ENCODE measurements around the gene SOX15.
A peak's percentile ranks its signal among the peaks of the same experiment; 100 is the strongest.

SOX15 gene

DNA sequence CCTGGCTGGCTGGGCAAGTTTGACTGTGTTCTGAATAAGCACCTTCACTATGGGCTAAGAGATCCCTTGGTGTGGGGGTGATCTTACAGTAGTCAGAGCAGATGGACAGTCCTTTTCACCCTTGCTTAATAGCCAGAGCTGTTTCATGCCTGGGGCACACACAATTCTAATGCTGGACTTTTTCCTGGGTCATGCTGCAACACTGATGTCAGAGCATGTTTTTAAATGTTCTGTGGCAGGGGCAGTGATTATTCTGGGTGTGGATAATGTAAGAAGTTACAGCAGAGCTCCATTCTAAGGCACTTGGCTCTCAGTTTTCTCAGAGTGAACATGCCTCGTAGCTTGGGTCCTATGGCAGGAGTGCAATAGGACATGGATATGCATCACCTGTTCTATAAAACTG, 14.4 kb downstream of the SOX15 start:
- Histone ChIP-seq H3K9me3 (replicated peaks; ENCODE audit: insufficient read depth, low read length) (no peaks in the 10 kb centered on the region), H3K4me1 (ENCODE audit: low read length) (peaks cover 66% of the 10 kb centered on the region), H2AFZ (ENCODE audit: low read length) (no peak overlapping the region), H3K36me3 (replicated peaks; ENCODE audit: insufficient read depth, low read length) (peaks cover 34% of the 10 kb centered on the region), H3K27me3 (replicated peaks; ENCODE audit: insufficient read depth, low read length) (no peaks in the 10 kb centered on the region), H3K4me2 (ENCODE audit: low read depth, low read length) (peak overlapping the region; percentile 94), H3K27ac (ENCODE audit: low read length) (peak overlapping the region; percentile 20; the same call in 1 of the 2 replicates), H3K9me2 (replicated peaks; ENCODE audit: insufficient read depth, low read length) (no peaks in the 10 kb centered on the region), H3K79me2 (ENCODE audit: low read length) (peaks cover 71% of the 10 kb centered on the region), H3F3A (ENCODE audit: insufficient read depth, low read length) (peaks cover 79% of the 10 kb centered on the region), H4K20me1 (ENCODE audit: insufficient read depth, low read length) (peaks cover 51% of the 10 kb centered on the region), H3K4me3 (ENCODE audit: low read length) (no peak overlapping the region), H3K9ac (ENCODE audit: low read length) (peak overlapping the region; percentile 10; the same call in 1 of the 2 replicates)
- TF ChIP-seq EZH2 (optimal IDR thresholded peaks at IDR 0.05; ENCODE audit: low read depth, low read length) (no peak), CTCF (IDR thresholded peaks at IDR 0.05; ENCODE audit: low read length) (no peak), EZH2phosphoT487 (IDR thresholded peaks at IDR 0.05; ENCODE audit: low read length) (no peak)
- no peak for DNase-seq

DNA sequence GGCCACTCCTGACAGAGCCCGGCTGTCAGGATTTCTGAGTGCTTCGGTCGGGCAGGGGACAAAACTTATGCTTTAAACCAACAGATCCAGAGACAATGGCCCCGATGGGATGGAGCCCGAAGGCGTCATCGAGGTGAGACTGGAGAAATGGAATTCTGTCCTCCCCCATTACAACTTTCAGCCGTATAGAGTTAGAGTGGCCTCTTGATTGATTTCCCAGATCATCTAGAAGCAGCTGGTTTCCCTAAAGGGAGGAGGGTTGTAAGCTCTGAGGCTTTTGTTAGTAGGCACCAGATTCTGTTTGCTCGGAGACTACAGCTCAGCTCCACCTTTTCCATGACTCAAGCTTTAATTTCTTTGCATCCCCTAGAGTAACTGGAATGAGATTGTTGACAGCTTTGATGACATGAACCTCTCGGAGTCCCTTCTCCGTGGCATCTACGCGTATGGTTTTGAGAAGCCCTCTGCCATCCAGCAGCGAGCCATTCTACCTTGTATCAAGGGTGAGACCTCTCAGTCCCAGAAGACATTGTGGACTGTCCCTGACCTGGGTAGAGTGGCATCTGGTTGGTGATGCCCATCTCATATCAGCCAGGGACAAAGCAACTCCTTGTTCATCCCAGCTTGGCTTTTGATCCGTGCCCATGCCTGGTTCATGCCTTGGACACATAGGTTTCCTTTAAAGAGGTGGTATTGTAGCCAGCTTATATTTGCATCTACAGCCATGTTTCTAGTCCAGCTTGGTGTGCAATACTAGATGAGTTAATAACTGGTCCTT, 15.5 kb downstream of the SOX15 start:
- Histone ChIP-seq H3K36me3 (replicated peaks; ENCODE audit: insufficient read depth, low read length) (peaks cover 34% of the 10 kb centered on the region), H3K9me2 (replicated peaks; ENCODE audit: insufficient read depth, low read length) (no peaks in the 10 kb centered on the region), H4K20me1 (ENCODE audit: insufficient read depth, low read length) (peaks cover 51% of the 10 kb centered on the region), H2AFZ (ENCODE audit: low read length) (no peak overlapping the region), H3K4me3 (ENCODE audit: low read length) (peak overlapping the region; percentile 99), H3K4me2 (ENCODE audit: low read depth, low read length) (peak overlapping the region; percentile 94), H3K79me2 (ENCODE audit: low read length) (peaks cover 71% of the 10 kb centered on the region), H3K4me1 (ENCODE audit: low read length) (peaks cover 56% of the 10 kb centered on the region), H3F3A (ENCODE audit: insufficient read depth, low read length) (peaks cover 69% of the 10 kb centered on the region), H3K27me3 (replicated peaks; ENCODE audit: insufficient read depth, low read length) (no peaks in the 10 kb centered on the region), H3K27ac (ENCODE audit: low read length) (peak overlapping the region; percentile 93; the same call in 1 of the 2 replicates), H3K9ac (ENCODE audit: low read length) (peak overlapping the region; percentile 100), H3K9me3 (replicated peaks; ENCODE audit: insufficient read depth, low read length) (no peaks in the 10 kb centered on the region)
- TF ChIP-seq CTCF (IDR thresholded peaks at IDR 0.05; ENCODE audit: low read length) (no peak), EZH2phosphoT487 (IDR thresholded peaks at IDR 0.05; ENCODE audit: low read length) (no peak), EZH2 (optimal IDR thresholded peaks at IDR 0.05; ENCODE audit: low read depth, low read length) (no peak)
- no peak for DNase-seq

- Histone ChIP-seq H3K4me3 (ENCODE audit: low read length) (peak overlapping the region; percentile 99), H3K36me3 (replicated peaks; ENCODE audit: insufficient read depth, low read length) (peaks cover 34% of the 10 kb centered on the region), H3K9me3 (replicated peaks; ENCODE audit: insufficient read depth, low read length) (no peaks in the 10 kb centered on the region), H3K79me2 (ENCODE audit: low read length) (peaks cover 71% of the 10 kb centered on the region), H4K20me1 (ENCODE audit: insufficient read depth, low read length) (peaks cover 44% of the 10 kb centered on the region), H3K27ac (ENCODE audit: low read length) (peak overlapping the region; percentile 93), H3K9ac (ENCODE audit: low read length) (peak overlapping the region; percentile 100), H3K4me2 (ENCODE audit: low read depth, low read length) (peak overlapping the region; percentile 94), H3K9me2 (replicated peaks; ENCODE audit: insufficient read depth, low read length) (no peaks in the 10 kb centered on the region), H2AFZ (ENCODE audit: low read length) (no peak overlapping the region), H3F3A (ENCODE audit: insufficient read depth, low read length) (peaks cover 60% of the 10 kb centered on the region), H3K4me1 (ENCODE audit: low read length) (peaks cover 48% of the 10 kb centered on the region), H3K27me3 (replicated peaks; ENCODE audit: insufficient read depth, low read length) (no peaks in the 10 kb centered on the region)
- peak; percentile 87 for DNase-seq
- TF ChIP-seq EZH2 (optimal IDR thresholded peaks at IDR 0.05; ENCODE audit: low read depth, low read length) (no peak), CTCF (IDR thresholded peaks at IDR 0.05; ENCODE audit: low read length) (no peak), EZH2phosphoT487 (IDR thresholded peaks at IDR 0.05; ENCODE audit: low read length) (no peak)
These were observed 16.4 kb downstream of the SOX15 start for GRCh38 chr17:7573324-7574080.
